OCI-LY1 (cell line): ENCODE measurements around the gene GUCA1C.

ENCODE experiments used
- H2AFZ ChIP-seq: fragments of 200-600 bp; sonication (generic), shearing (Covaris generic); 2 replicates; pipeline ENCODE4 v1.6.0; 2014; ENCODE audit warnings: antibody characterized with exemption, mild to moderate bottlenecking, low read length
- H3F3A ChIP-seq: fragments of 200-600 bp; sonication (generic), shearing (Covaris generic); 2 replicates; pipeline ENCODE4 v1.6.0; 2014; ENCODE audit warnings: mild to moderate bottlenecking, antibody characterized with exemption, low read length, moderate library complexity; ENCODE audit not compliant: insufficient read depth
- H3K27ac ChIP-seq: fragments of 200-600 bp; sonication (generic); 2 replicates; pipeline ENCODE4 v1.5.1; 2014; ENCODE audit warnings: low read length, mixed run types, mild to moderate bottlenecking, low read depth; ENCODE audit not compliant: poor library complexity, severe bottlenecking
- H3K27me3 ChIP-seq: fragments of 200-600 bp; sonication (generic); 2 replicates; pipeline ENCODE4 v1.6.0; 2014; ENCODE audit warnings: antibody characterized with exemption, mild to moderate bottlenecking, low read length, moderate library complexity; ENCODE audit not compliant: insufficient read depth
- H3K36me3 ChIP-seq: fragments of 200-600 bp; sonication (generic); 2 replicates; pipeline ENCODE4 v1.6.1; 2014; ENCODE audit warnings: mild to moderate bottlenecking, antibody characterized with exemption, low read length, moderate library complexity, mixed read lengths; ENCODE audit not compliant: insufficient read depth
- H3K4me1 ChIP-seq: fragments of 200-600 bp; sonication (generic); 2 replicates; pipeline ENCODE4 v1.5.1; 2014; ENCODE audit warnings: mild to moderate bottlenecking, low read length, moderate library complexity; ENCODE audit not compliant: insufficient read depth, severe bottlenecking
- H3K4me2 ChIP-seq: fragments of 200-600 bp; sonication (generic), shearing (Covaris generic); 2 replicates; pipeline ENCODE4 v1.6.1; 2014; ENCODE audit warnings: low read length
- H3K4me3 ChIP-seq: fragments of 200-600 bp; sonication (generic); 2 replicates; pipeline ENCODE4 v1.5.1; 2014; ENCODE audit warnings: low read length, low read depth, mild to moderate bottlenecking, mixed read lengths; ENCODE audit not compliant: poor library complexity, severe bottlenecking
- H3K79me2 ChIP-seq: fragments of 200-600 bp; shearing (Covaris generic); 2 replicates; pipeline ENCODE4 v1.6.1; 2016; ENCODE audit warnings: mixed run types, low read length, mixed read lengths; ENCODE audit not compliant: insufficient read depth
- H3K9ac ChIP-seq: fragments of 200-600 bp; sonication (generic), shearing (Covaris generic); 2 replicates; pipeline ENCODE4 v1.6.1; 2014; ENCODE audit warnings: mild to moderate bottlenecking, low read length, mixed read lengths
- H3K9me2 ChIP-seq: fragments of 200-600 bp; sonication (generic), shearing (Covaris generic); 2 replicates; pipeline ENCODE4 v1.6.1; 2014; ENCODE audit warnings: low read depth, mild to moderate bottlenecking, low read length, mixed read lengths
- H3K9me3 ChIP-seq: fragments of 200-600 bp; shearing (Covaris generic); 2 replicates; pipeline ENCODE4 v1.6.1; 2014; ENCODE audit warnings: low read length, mixed read lengths
- H4K20me1 ChIP-seq: fragments of 200-600 bp; sonication (generic), shearing (Covaris generic); 2 replicates; pipeline ENCODE4 v1.6.0; 2016; ENCODE audit warnings: mild to moderate bottlenecking, low read length; ENCODE audit not compliant: insufficient read depth
- CTCF ChIP-seq: fragments of 200-600 bp; sonication (generic), shearing (Covaris generic); IDR thresholded peaks from 2 replicates; pipeline ENCODE4 v1.5.1; 2017; ENCODE audit warnings: mild to moderate bottlenecking, antibody characterized with exemption, low read length, moderate library complexity, mixed read lengths
- EZH2 ChIP-seq: fragments of 200-600 bp; sonication (generic), shearing (Covaris generic); IDR thresholded peaks from 2 replicates; pipeline ENCODE4 v1.8.0; 2017; ENCODE audit warnings: borderline replicate concordance, mixed run types, mild to moderate bottlenecking, antibody characterized with exemption, low read length, moderate library complexity, mixed read lengths

The GUCA1C gene

DNA sequence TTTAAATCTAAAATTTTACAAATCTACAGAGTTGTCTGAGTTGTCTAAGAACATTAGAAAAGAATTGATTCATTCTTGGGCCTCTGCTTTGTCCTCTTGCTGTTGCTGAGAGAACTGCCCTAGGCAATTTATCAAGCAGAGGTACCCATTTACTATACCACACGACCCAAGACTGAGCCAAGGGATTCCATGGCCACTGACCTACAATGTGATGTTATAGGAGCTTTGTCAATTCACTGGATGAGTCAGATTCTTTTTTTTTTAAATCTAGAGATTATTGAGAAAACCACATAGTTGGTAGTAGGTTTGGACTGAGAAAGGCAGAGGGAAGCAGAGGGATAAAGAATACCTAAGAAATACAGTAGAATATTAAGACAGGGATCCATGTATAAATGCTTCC is 75.8 kb downstream of the GUCA1C start:
- no peaks in the 10 kb centered on the region for H3K4me1 ChIP-seq
- no peaks in the 10 kb centered on the region for H3K9me3 ChIP-seq
- no peak overlapping the region for H3K9ac ChIP-seq
- no peaks in the 10 kb centered on the region for H4K20me1 ChIP-seq
- H3K4me3 ChIP-seq = no peak overlapping the region
- H3K27me3 ChIP-seq = no peaks in the 10 kb centered on the region
- no peaks in the 10 kb centered on the region for H3F3A ChIP-seq
- H3K36me3 ChIP-seq = no peaks in the 10 kb centered on the region
- no peak overlapping the region for H3K4me2 ChIP-seq
- no peak overlapping the region for H2AFZ ChIP-seq
- TF ChIP-seq EZH2 = no peak
- TF ChIP-seq CTCF = no peak
- H3K27ac ChIP-seq = no peak overlapping the region
- no peaks in the 10 kb centered on the region for H3K9me2 ChIP-seq
- no peaks in the 10 kb centered on the region for H3K79me2 ChIP-seq

GRCh38 chr3:108863799-108864135 is 89.9 kb downstream of the GUCA1C start:
- H3K27me3 ChIP-seq = no peaks in the 10 kb centered on the region
- H3K4me2 ChIP-seq = no peak overlapping the region
- no peak overlapping the region for H3K9ac ChIP-seq
- H2AFZ ChIP-seq = no peak overlapping the region
- H3K36me3 ChIP-seq = no peaks in the 10 kb centered on the region
- no peaks in the 10 kb centered on the region for H3F3A ChIP-seq
- no peaks in the 10 kb centered on the region for H3K4me1 ChIP-seq
- H3K9me3 ChIP-seq = no peaks in the 10 kb centered on the region
- no peak overlapping the region for H3K27ac ChIP-seq
- no peaks in the 10 kb centered on the region for H3K9me2 ChIP-seq
- no peak overlapping the region for H3K4me3 ChIP-seq
- H4K20me1 ChIP-seq = no peaks in the 10 kb centered on the region
- TF ChIP-seq EZH2 (no peak), CTCF (no peak)
- no peaks in the 10 kb centered on the region for H3K79me2 ChIP-seq

DNA sequence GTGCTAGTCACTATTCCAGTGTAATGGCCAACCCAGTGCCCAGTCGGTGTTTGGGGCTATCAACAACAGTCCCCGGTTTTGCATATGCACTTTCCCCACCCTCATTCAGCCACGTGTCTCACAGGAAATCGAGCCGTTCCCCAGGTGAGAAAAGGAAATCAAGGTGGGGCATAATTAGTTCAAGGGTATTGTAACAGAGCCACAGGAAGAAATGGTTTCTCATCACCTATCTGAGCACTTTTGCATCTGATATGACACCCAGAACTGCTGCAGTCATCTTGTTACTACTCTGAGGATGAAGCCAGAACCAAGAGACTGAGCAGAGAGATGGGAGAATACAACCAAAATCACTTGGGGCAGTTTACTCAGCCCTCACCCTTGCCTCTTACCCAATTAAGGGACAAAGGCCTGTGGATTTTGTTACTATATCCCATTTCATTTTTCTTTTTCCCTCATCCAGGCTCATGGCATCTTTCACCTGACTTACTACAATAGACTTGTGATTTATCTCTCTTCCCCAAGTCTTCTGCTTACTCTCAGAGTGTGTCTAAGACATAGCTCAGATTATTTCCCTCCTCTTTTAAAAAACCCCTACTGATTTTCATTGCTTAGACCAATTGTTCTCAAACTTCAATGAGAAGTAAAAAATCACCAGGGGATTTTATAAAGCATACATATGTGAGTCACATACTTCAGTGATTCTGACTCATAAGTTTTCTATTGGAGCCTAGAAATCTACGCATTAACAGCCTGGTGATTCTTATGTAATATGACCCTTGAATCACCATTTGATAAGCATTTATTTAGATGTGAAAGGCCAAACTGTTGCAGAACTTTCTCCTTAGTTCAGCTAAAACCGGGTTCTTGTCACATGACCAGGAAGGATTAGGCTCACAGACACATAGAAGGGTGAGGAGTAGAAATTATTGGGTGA is 90.5 kb downstream of the GUCA1C start:
- H3K4me3 ChIP-seq = no peak overlapping the region
- H3K9me2 ChIP-seq = no peaks in the 10 kb centered on the region
- no peak for TF ChIP-seq EZH2
- no peak for TF ChIP-seq CTCF
- no peaks in the 10 kb centered on the region for H3K36me3 ChIP-seq
- H3F3A ChIP-seq = no peaks in the 10 kb centered on the region
- H3K27ac ChIP-seq = no peak overlapping the region
- H2AFZ ChIP-seq = no peak overlapping the region; the same call in 1 of the 2 replicates
- no peaks in the 10 kb centered on the region for H3K4me1 ChIP-seq
- H3K9ac ChIP-seq = no peak overlapping the region
- H3K4me2 ChIP-seq = no peak overlapping the region
- no peaks in the 10 kb centered on the region for H4K20me1 ChIP-seq
- H3K9me3 ChIP-seq = no peaks in the 10 kb centered on the region
- no peaks in the 10 kb centered on the region for H3K27me3 ChIP-seq
- H3K79me2 ChIP-seq = no peaks in the 10 kb centered on the region
